GM19438 (cell line): ENCODE measurements around the gene PLEKHG7.
"Not testable (repeated sequence)": the region's sequence is repeated elsewhere in the genome, so short reads cannot be mapped to it uniquely, and the experiment has no call there.

Experiments used
- ATAC-seq: cut with Tn5 transposase; IDR thresholded peaks from one replicate; pipeline ENCODE4 v1.9.1; 2021; ENCODE audit warnings: low read depth; ENCODE audit not compliant: unreplicated experiment

PLEKHG7 gene, protein sequence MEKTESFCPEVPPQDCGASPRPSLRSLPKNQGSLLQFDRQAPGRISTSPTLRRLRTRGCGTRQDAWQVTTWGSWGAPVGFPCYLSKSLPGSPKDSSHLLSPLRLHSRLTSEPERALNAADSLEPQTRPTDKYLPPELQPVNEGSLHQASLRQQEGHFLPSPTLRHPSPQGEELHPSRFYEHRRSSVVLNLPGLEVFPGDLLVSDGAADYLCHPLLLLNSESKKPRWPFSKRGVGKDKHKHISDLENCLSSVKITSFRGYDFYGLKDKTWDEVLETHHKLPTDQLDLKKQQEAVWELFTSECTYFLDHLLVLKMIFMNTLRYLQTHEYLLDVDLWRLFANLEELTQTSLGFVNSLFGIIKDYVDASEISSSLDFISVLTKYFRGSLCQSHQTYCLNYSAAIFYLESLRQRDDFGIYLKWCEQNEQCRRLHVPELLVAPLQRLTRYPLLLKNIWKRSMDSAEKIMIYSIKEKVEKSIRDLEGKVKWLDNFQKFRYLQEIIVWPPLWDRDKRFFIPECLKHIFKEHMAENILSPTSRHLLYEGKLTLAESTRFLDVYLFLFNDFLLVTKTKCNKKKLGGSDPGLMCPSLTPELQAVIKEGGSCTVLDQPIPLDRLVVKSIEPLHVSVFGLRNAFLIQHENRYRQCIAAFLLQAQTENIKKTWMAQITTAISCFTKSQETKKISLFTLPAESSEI

DNA sequence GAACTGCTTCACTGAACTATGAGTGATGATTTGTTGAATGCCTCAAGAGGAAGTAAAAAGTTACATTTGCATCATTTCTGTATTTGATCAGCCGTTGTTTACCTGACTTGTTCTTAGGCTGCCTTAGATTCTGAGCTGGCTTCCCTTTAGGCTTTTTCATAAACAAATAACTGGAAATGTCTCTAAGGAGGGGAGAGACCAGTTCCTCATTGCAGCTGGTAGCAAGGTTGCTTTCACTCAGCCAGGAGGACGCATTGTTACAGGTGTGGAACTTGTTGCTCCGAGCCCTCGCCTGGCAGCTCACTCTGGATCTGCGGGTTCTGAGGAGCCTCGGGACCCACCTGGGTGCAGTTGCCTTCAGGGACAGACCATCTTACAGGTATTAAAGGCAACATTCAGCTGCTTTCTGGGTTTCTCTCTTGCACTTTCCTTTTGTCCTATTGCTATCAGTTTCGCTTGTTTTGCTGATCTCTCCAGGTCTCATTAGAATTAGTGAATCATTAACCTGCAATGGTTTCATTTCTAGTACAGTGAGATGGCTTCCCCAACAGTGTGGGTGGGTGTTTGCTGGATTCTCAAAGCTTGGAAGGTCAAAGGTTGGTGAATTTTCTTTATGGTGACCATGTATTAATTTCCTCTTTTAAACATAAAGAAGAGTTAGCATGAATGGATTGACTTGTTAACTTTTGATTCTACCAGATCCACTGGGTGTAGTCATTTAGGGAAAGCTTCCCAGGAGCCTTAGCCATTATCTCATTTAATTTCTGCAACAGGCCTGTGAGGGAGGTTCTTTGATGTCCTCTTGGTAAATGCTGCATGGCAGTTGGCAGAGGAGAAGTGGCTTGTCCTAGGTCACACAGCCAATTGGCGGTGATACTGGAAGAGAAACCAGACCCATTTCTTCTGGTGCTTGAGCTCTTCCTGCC is at the start of gene PLEKHG7:
Gene PLEKHG7, plus strand, starts transcription at position 236 of the 926 bp plus-strand sequence. CDS start 3,643 bp downstream, outside the sequence.
- peak; percentile 83 for ATAC-seq

DNA sequence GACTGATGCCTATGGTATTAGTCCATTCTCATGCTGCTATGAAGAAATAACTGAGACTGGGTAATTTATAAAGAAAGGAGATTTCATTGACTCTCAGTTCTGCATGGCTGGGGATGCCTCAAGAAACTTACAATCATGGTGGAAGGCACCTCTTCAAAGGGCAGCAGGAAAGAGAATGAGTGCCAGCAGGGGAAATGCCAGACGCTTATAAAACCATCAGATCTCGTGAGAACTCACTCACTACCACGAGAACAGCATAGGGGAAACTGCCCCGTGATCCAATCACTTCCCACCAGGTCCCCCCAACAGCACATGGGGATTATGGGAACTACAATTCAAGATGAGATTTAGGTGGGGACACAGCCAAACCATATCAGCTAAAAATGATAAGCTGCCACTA is 48.5 kb upstream of the PLEKHG7 start:
- ATAC-seq, result not testable (repeated sequence)

DNA sequence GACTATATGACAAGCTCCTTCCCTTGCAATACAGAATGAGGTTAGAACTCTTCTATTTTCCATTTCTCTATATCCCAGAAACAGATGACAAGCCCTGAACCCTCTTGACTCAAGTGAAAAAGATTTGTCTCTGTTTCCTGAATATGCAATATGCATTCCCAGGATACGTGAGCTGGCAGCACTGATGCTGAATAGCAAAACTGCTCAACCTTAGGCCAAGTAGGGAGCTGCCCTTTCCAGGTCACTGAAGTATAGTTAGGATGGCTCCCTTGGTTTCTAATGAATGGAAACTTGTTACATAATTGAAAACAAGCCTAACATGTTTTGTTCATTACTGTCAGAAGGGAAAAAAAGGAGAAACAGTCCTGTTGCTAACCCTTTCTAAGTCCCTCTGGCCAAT is 47.9 kb upstream of the PLEKHG7 start:
- ATAC-seq, result no peak

DNA sequence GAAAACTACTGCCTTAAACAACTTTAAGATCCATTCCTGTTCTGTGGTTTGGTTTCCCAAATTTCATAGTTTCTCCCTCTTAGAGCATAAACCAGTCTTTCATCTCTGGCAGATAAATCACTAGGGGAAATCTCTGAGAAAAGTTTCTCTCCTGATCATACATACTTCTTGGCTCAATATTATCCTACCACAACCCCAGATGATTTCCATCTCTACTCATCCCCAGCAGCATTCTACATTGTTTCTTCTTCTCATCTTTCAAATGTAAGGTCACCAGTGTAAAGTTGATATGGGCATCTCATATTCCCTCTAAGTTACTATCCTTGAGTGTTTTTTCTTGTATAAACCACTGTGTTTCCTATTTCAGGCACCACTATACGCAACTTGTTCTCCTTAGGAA is 45.9 kb upstream of the PLEKHG7 start:
- ATAC-seq, result no peak

DNA sequence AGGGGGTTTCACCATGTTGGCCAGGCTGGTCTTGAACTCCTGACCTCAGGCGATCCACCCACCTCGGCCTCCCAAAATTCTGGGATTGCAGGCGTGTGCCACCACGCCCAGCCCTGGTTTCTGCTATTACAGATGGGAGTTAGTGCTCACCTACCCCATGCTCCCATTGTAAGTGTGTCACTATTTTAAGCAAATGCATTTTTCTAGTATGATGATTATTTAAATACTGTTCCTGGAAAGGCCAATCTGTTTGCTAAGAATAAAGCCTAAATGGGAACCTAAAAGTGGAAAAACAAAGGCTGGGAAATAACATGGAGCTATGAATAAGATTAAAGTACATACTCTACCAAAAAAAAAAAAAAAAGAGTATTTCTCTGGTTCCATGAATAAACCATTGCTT is 45.0 kb upstream of the PLEKHG7 start:
- no peak for ATAC-seq

DNA sequence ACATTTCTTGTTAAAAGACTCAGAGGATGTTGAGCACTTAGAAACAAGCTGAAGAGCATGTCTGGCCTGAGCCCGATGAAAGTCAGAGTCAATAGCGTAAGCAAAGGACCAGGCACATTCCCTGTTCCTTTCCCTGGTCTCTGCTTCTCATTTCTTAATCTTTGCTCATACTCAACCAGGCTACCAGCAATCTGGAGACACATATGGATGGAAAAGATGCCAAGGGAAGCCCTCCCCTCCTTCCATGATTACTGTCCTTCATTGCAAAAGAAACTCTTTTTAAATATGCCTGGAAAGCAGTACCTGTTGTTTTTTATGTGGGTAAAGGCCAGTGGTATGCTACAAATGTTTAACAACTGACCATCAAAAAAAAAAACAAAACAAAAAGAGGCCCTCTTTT is 44.2 kb upstream of the PLEKHG7 start:
- no peak for ATAC-seq

DNA sequence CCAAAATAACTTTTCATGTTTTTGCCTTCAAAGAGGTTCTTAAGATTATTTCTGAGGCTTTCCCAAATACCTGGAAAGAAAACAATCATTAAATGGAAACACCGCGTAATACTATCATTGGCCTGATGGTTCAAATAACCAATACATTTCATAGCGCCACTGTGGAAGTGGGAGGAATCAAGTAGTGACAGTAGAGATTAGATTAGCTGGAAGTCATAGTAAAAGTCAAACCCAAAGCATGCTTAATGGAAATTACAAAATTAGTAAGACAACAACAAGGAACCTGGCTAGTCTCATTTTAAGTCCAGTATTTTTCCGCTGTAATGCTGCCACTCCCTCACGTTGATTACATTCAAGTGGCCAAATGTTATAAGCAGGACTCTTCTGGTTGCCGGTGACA is 41.5 kb upstream of the PLEKHG7 start:
- no peak for ATAC-seq

DNA sequence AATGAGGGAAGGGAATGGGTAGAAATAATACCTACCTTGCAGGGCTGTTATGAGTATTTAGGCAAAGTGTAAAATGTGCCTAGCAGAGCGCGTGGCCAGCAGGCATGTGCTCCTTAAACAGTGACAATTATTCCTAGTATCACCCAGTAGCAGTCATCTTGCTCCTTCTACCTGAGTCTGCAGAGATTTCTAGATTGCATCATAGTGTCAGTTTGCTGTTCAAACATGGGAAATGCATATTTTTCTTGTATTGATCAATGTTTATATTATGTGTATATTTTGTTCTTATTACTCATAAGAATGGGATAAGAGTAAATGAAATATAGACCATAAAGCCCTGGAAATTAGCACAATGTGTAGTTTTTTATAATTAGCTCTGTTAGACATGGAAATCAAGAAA is 37.3 kb upstream of the PLEKHG7 start:
- no peak for ATAC-seq

DNA sequence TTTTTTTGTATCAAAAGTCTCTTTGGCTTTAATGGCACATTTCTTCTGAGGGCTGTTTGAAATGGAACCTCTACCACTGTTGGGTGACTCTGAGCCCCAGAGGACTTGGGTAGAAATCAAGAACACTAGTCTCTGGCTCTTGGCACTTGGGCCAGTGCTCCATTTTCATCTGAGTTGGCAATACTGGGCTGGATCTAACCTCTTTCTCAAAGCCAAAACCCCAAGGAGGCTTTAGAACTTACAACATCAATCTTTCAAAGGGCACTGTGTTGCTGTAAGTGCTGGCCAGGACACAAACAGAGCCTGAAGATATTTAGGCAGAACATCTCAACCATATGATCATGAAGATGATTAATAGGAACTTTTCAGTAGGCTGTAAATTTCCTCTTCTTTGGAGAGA is 34.0 kb upstream of the PLEKHG7 start:
- ATAC-seq, result no peak

DNA sequence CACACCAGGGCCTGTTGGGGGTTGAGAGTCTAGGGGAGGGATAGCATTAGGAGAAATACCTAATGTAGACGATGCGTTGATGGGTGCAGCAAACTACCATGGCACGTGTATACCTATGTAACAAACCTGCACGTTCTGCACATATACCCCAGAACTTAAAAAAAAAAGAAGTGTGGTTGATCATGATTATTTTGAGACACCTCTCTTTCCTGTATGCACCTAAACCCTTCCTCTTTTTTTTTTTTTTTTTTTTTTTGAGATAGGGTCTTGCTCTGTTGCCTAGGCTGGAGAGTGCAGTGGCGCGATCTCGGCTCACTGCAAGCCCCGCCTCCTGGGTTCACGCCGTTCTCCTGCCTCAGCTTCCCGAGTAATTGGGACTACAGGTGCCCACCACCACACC is 31.3 kb upstream of the PLEKHG7 start:
- ATAC-seq, result not testable (repeated sequence)

DNA sequence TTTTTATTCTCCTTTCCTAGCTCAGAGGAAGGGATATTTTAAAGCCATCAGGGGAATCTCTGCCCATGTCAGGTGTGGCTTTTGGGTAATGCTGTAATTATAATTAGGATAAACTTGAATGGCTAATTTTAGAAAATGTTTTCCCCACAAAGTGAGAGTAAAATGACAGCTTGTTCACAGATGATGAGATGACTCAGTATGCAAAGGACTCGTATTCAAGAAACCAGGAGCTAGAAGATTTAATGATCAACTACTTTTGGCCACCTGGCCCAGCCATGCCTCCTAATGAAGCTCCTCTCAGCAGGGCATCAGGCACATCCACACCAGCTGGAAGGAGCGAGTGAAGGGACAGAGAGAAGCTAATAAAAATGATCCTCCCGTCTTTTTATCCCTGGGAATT is 29.0 kb upstream of the PLEKHG7 start:
- no peak for ATAC-seq

DNA sequence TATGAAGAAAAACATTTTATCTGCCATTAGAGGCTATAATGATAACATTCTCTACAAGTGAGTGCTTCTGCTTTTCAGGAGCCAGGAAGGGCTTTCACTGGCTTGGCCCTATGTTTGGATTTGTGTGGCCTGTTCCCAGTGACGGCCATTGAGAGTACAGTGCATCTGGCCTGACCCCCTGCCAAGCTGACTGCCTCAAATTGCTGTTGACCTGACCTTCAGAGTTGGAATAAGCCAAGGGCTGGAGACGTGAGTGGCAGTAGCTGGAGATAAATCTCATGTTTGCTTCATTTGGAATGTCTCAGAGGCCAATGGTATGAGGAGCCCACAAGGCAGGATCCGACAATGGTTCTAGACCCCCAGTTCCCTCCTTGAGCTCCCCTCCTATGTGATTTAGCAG is 28.3 kb upstream of the PLEKHG7 start:
- no peak for ATAC-seq

DNA sequence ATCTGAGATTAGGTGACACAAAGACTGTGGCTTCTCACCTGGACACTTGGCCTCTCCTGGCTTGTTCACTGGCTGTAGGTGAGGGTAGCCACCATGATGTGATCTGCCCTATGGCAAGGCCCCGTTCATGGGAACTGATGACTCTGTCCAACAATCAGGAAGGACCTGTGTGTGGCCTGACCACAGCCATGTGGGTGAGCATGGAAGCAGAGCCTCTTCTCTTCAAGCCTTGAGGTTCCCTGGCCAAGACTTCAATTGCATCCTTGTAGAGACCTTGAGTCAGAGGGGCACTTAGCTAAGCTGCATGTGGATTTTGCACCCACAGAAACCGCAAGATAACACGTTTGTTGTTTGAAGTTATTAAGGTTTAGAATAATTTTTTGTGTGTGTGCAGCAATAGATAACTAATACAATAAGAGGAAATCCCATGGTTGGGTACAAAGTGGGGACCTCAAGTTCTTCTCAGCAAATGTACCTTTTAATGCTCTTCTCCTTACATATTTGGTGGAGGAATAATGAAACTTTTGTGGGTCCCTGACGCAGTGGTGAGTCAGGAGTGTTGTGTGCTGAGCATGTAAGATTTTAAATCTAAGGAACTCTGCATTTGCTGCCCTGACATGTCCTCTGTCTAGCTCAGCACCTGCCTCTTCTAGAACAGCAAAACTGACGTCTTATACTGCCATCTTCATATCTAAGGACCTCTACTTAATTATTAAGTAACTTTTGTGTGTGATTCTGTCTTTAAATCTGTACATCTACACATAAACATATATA is 27.5 kb upstream of the PLEKHG7 start:
- ATAC-seq, result no peak

DNA sequence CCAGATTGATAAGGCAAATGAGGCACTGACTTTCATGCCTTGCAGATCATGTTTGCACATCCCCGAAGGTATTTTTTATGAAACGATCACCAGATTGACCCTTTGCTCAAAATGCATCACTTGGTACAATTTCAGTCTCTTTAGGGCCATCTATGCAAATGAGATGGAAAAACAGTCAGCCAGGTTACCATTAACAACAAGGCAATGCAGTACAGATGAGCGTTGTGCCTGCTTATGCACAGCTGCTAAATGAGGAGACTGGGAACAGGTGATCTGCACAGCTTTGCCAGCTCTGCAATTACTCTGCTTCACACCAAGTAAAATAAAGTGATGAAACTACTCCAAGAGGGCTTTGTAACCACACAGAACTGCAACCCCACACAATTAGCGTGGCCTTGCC is 26.1 kb upstream of the PLEKHG7 start:
- no peak for ATAC-seq

DNA sequence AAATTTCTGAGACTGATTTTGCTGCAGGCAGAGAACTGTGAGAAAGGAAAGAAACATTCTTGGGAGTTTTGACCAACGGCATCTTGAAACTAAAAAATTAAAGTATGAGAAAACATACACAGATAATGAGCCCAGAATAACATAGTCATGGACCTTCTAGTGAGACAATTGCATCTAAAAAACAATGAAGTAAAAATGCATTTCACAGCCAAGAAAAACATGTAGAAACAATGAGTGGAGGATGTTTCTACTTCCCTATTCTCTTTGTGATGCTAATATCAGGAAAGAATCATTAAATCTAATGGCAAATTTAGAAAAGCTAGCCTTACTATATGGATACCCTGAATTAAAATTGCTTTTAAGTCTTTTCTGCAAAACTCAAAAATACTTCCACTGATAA is 12.2 kb upstream of the PLEKHG7 start:
- no peak for ATAC-seq

DNA sequence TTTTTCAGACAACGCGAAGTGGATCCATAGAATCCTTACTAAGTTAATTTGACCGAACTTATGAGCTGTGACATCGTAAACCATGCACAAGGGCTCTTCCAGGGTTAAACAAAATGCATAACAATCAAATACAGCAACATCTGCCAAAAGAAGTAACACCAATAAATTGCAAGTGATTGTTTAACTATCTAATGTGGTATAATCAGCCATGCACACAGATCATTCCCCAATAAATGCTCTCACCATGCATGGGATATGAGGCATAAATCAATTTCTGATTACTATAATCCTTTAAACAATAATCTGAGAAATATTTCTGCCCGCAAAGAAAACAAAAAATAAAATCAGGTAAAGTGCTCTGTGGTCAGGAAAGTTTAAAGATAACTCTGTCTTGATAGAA is 7.7 kb upstream of the PLEKHG7 start:
- ATAC-seq, result no peak

DNA sequence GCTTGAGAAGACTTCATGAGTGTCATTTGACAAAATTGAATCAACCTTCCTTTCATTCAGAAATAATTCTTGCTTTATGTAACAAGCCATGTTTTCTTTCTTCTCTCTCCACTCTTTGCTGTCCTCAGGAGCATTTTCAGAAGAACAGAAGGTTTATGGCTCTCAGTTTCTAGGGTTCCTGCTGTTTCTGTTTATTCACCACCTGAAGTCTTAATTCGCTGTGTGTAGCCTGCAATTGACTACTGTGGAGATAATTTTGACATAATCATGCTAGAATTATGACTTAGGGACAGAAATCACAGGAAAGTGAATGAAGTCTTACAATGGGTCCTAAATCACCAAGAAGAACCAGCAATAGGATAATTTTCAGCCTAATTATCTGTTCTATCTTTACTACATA is 7.2 kb upstream of the PLEKHG7 start:
- ATAC-seq, result no peak

DNA sequence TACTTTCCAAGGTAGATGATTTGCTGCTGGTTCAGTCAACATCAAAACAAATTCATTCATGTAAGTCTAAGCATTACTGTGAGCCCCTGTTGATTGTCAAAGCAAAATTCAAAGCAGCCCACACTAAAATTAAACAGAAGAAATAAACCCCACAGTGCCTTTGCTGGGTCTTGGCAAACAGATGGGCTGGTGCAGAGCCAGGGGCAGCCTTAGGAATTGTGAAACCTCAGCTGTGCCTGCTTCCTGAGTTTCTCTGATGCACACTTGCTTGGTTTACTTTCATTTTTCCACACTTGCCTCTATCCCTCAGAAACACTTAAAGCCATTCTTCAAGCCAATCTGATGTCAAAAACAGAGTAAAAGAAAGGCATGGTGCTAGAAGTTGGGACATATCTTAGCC is 6.6 kb upstream of the PLEKHG7 start:
- ATAC-seq, result no peak

DNA sequence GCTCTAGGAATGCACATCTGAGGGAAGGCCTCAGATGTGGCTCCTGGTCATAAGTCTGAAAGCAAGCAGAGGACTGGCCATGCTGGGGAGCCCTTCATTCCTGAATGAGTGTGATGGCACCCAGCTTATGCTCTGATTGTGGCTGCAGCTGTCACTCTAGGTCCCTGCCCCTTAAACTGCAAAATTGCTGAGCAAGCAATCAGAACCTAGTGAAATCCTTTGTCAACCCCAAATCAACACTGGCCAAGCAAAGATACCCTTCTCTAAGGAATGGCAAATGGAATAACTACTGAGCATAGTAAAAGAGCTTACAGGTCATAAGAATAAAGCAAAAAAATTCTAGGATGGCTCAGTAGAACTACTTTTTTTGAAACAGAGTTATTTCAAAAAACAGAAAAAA is 4.3 kb upstream of the PLEKHG7 start:
- ATAC-seq, result no peak

DNA sequence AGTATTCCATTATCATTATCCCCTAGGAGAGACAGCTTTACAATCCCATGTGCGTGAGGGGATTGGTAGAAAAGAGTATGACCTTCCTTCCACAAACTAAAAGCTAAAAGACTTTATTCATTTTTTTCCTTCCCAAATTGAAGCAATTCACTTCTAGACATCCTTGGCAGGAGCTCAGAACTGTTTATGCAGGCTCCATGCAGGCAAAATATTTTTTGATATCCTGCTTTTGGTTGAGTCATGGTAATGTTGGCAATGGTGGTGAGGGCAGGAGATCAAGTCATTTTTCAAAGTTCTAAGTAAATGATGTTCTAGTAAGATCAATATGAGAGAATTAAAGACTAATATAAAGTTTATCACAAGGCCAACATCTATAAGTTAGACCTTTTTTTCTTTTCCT is 1.3 kb upstream of the PLEKHG7 start:
- ATAC-seq, result no peak
